GM10266 (cell line): Measurements from ENCODE around the gene DYNLRB1.
A peak's percentile ranks its signal among the peaks of the same experiment; 100 is the strongest.
"Not testable (repeated sequence)": the region's sequence is repeated elsewhere in the genome, so short reads cannot be mapped to it uniquely, and the experiment has no call there.

Source experiments
- DNase-seq: peaks from one replicate; pipeline ENCODE4 v3.0.0; 2012; ENCODE audit errors: extremely low spot score
- CTCF ChIP-seq: IDR thresholded peaks from 2 replicates; pipeline ENCODE4 v1.5.1; 2012; ENCODE audit warnings: mild to moderate bottlenecking, low read depth; ENCODE audit not compliant: control insufficient read depth, insufficient read depth; ENCODE audit errors: missing control alignments

DYNLRB1 gene

GRCh38 chr20:34516247-34517113 lies at the start of gene DYNLRB1:
TSS of gene DYNLRB1 (plus strand) at chr20:34516422. CDS start at chr20:34516459, 37 bp downstream.
- DNase-seq, result peak; percentile 89
- no peak for TF ChIP-seq CTCF

GRCh38 chr20:34468951-34469350 lies 47.3 kb upstream of the DYNLRB1 start:
- no peak for DNase-seq
- no peak for TF ChIP-seq CTCF

GRCh38 chr20:34472246-34472925 lies 43.8 kb upstream of the DYNLRB1 start:
- DNase-seq, result peak; percentile 15
- TF ChIP-seq CTCF, result no peak

- DNase-seq, result peak; percentile 54
- peak; percentile 60 for TF ChIP-seq CTCF
Measured at GRCh38 chr20:34473262-34473883, 42.8 kb upstream of the DYNLRB1 start.

- peak; percentile 63 for DNase-seq
- TF ChIP-seq CTCF, result peak; percentile 73
Measured at GRCh38 chr20:34475979-34476736, 40.1 kb upstream of the DYNLRB1 start.

GRCh38 chr20:34479627-34480026 lies 36.6 kb upstream of the DYNLRB1 start:
- no peak for TF ChIP-seq CTCF
- no peak for DNase-seq

GRCh38 chr20:34482154-34482553 lies 34.1 kb upstream of the DYNLRB1 start:
- DNase-seq, result not testable (repeated sequence)

- not testable (repeated sequence) for DNase-seq
Measured at GRCh38 chr20:34483585-34484220, 32.5 kb upstream of the DYNLRB1 start.
